WTC11 (cell line): ENCODE results near the gene ITGA1. TPM values are rescaled to one million over a fixed set of nuclear protein-coding genes. Genes with fewer than 3 reads are reported as not detected.

Experiments
- ATAC-seq: fragments of 200-7000 bp; cut with Tn5 transposase; 2 replicates; pipeline ENCODE4 v1.10.0; 2021; ENCODE audit warnings: mild to moderate bottlenecking, moderate library complexity
- CTCF ChIA-PET: fragments of 300-600 bp; sonication (Branson Sonifier 250); formaldehyde crosslinking; loops from one replicate; lab custom pipeline; 2021; ENCODE audit warnings: antibody characterized with exemption; lab: Charles Lee
- POLR2A ChIA-PET: fragments of 350-600 bp; sonication (Branson Sonifier 250); formaldehyde crosslinking; loops from one replicate; lab custom pipeline; 2021; ENCODE audit warnings: antibody characterized with exemption; lab: Charles Lee
- DNase-seq: peaks from one replicate; pipeline ENCODE4 v3.0.0; 2021; ENCODE audit warnings: low spot score
- H3K27ac Mint-ChIP-seq: 2 replicates; pipeline ENCODE4 v1.8.0; 2021; ENCODE audit warnings: mixed read lengths
- H3K27me3 Mint-ChIP-seq: 2 replicates; pipeline ENCODE4 v1.8.0; 2021; ENCODE audit warnings: low read depth, mild to moderate bottlenecking, moderate library complexity, mixed read lengths
- H3K36me3 Mint-ChIP-seq: 2 replicates; pipeline ENCODE4 v1.8.0; 2021; ENCODE audit warnings: mixed read lengths
- H3K4me1 Mint-ChIP-seq: 2 replicates; pipeline ENCODE4 v1.8.0; 2022; ENCODE audit warnings: mixed read lengths
- H3K4me3 Mint-ChIP-seq: 2 replicates; pipeline ENCODE4 v1.8.0; 2021; ENCODE audit warnings: mild to moderate bottlenecking, moderate library complexity, mixed read lengths
- H3K9me3 Mint-ChIP-seq: 2 replicates; pipeline ENCODE4 v1.8.0; 2021; ENCODE audit warnings: mixed read lengths
- ATF1 ChIP-seq: sonication (generic); formaldehyde crosslinking; IDR thresholded peaks from 2 replicates; pipeline ENCODE4 v1.8.1; 2023; ENCODE audit warnings: mild to moderate bottlenecking, moderate library complexity, missing genetic modification reagents
- CREB1 ChIP-seq: sonication (generic); formaldehyde crosslinking; IDR thresholded peaks from 2 replicates; pipeline ENCODE4 v1.8.0; 2023; ENCODE audit warnings: mild to moderate bottlenecking, missing genetic modification reagents
- CREM ChIP-seq: sonication (generic); formaldehyde crosslinking; IDR thresholded peaks from 2 replicates; pipeline ENCODE4 v1.8.1; 2022; ENCODE audit warnings: mild to moderate bottlenecking, missing genetic modification reagents, moderate library complexity
- NFATC4 ChIP-seq: fragments of 250-450 bp; sonication (Bioruptor Pico); IDR thresholded peaks from 2 replicates; pipeline ENCODE4 v1.9.0; 2021; ENCODE audit warnings: mild to moderate bottlenecking
- NR2C2 ChIP-seq: sonication (generic); formaldehyde crosslinking; IDR thresholded peaks from 2 replicates; pipeline ENCODE4 v1.8.0; 2022; ENCODE audit warnings: mild to moderate bottlenecking, missing genetic modification reagents
- PRRX2 ChIP-seq: fragments of 250-450 bp; sonication (Bioruptor Pico); IDR thresholded peaks from 2 replicates; pipeline ENCODE4 v1.8.0; 2021; ENCODE audit warnings: mild to moderate bottlenecking
- RORB ChIP-seq: fragments of 250-450 bp; sonication (Bioruptor Pico); IDR thresholded peaks from 2 replicates; pipeline ENCODE4 v1.9.0; 2021; ENCODE audit warnings: mild to moderate bottlenecking
- TEAD4 ChIP-seq: sonication (generic); formaldehyde crosslinking; IDR thresholded peaks from 2 replicates; pipeline ENCODE4 v1.8.0; 2022; ENCODE audit warnings: mild to moderate bottlenecking, missing genetic modification reagents
- total RNA-seq: library from RNA; stranded (reverse); gene quantifications from 3 replicates; pipeline ENCODE4 v1.2.3, GENCODE V29; 2021
- TF ChIP-seq, protein P1 (sequence below): sonication (generic); formaldehyde crosslinking; IDR thresholded peaks from 2 replicates; pipeline ENCODE4 v1.8.0; 2022; ENCODE audit warnings: mild to moderate bottlenecking, missing genetic modification reagents
- TF ChIP-seq, protein P2 (sequence below): sonication (generic); formaldehyde crosslinking; IDR thresholded peaks from 2 replicates; pipeline ENCODE4 v1.8.1; 2022; ENCODE audit warnings: mild to moderate bottlenecking, moderate library complexity, missing genetic modification reagents
- TF ChIP-seq, protein P3 (sequence below): sonication (generic); formaldehyde crosslinking; IDR thresholded peaks from 2 replicates; pipeline ENCODE4 v1.8.0; 2022; ENCODE audit warnings: missing genetic modification reagents
- TF ChIP-seq, protein P4 (sequence below): sonication (generic); formaldehyde crosslinking; IDR thresholded peaks from 2 replicates; pipeline ENCODE4 v1.8.1; 2023; ENCODE audit warnings: mild to moderate bottlenecking, missing genetic modification reagents, moderate library complexity
- TF ChIP-seq, protein P5 (sequence below): fragments of 250-450 bp; sonication (Bioruptor Pico); IDR thresholded peaks from 2 replicates; pipeline ENCODE4 v2.1.2; 2022; ENCODE audit warnings: mild to moderate bottlenecking, moderate library complexity
- TF ChIP-seq, protein P6 (sequence below): sonication (generic); formaldehyde crosslinking; IDR thresholded peaks from 2 replicates; pipeline ENCODE4 v1.8.0; 2023; ENCODE audit warnings: mild to moderate bottlenecking, missing genetic modification reagents
- TF ChIP-seq, protein P7 (sequence below): sonication (generic); formaldehyde crosslinking; IDR thresholded peaks from 2 replicates; pipeline ENCODE4 v1.8.1; 2023; ENCODE audit warnings: mild to moderate bottlenecking, missing genetic modification reagents, moderate library complexity

ITGA1 gene
- total RNA-seq, 1 experiment from 2014 or later: 6.5 TPM

DNA sequence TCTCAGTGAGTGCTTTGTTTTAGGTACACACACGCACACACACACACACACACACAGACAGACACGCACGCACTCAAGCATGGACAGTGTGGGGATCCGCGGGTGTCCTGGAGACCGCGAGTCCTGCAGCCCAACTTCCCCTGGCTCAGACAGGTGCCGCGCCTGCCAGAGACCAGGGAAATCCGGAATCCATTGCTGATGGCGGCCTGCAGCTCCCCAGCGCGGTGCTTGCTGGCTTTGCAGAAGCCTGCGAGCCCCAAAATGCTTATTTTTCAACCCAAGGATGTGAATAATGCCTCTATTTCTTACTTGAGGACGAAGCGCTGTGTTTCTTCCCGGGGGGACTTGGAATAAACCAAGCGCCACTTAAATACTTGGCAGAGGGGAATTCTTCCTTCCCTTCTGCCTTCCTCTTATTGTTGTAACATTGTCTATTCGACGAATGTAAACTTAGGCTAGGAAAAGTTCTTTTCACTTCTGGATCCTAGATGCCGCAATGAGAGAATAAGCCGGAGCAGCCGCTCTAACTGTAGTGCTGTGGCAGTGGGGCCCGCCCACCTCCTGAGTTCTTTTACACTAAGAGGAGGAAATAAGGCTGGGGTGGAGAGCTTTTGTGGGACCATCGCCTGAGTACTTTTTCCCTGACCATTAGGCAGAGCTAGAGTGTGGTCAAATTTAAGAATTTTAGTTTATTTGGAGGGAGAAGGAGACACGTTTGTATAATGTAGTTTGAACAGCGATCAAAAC is 202.2 kb downstream of the ITGA1 start (continued):
- TF ChIP-seq, protein P1, sequence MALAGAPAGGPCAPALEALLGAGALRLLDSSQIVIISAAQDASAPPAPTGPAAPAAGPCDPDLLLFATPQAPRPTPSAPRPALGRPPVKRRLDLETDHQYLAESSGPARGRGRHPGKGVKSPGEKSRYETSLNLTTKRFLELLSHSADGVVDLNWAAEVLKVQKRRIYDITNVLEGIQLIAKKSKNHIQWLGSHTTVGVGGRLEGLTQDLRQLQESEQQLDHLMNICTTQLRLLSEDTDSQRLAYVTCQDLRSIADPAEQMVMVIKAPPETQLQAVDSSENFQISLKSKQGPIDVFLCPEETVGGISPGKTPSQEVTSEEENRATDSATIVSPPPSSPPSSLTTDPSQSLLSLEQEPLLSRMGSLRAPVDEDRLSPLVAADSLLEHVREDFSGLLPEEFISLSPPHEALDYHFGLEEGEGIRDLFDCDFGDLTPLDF: no peak
- TF ChIP-seq CREM (CRISPR knock-in tag): no peak
- TF ChIP-seq, protein P2, sequence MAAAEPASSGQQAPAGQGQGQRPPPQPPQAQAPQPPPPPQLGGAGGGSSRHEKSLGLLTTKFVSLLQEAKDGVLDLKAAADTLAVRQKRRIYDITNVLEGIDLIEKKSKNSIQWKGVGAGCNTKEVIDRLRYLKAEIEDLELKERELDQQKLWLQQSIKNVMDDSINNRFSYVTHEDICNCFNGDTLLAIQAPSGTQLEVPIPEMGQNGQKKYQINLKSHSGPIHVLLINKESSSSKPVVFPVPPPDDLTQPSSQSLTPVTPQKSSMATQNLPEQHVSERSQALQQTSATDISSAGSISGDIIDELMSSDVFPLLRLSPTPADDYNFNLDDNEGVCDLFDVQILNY (CRISPR knock-in tag): no peak
- TF ChIP-seq, protein P3, sequence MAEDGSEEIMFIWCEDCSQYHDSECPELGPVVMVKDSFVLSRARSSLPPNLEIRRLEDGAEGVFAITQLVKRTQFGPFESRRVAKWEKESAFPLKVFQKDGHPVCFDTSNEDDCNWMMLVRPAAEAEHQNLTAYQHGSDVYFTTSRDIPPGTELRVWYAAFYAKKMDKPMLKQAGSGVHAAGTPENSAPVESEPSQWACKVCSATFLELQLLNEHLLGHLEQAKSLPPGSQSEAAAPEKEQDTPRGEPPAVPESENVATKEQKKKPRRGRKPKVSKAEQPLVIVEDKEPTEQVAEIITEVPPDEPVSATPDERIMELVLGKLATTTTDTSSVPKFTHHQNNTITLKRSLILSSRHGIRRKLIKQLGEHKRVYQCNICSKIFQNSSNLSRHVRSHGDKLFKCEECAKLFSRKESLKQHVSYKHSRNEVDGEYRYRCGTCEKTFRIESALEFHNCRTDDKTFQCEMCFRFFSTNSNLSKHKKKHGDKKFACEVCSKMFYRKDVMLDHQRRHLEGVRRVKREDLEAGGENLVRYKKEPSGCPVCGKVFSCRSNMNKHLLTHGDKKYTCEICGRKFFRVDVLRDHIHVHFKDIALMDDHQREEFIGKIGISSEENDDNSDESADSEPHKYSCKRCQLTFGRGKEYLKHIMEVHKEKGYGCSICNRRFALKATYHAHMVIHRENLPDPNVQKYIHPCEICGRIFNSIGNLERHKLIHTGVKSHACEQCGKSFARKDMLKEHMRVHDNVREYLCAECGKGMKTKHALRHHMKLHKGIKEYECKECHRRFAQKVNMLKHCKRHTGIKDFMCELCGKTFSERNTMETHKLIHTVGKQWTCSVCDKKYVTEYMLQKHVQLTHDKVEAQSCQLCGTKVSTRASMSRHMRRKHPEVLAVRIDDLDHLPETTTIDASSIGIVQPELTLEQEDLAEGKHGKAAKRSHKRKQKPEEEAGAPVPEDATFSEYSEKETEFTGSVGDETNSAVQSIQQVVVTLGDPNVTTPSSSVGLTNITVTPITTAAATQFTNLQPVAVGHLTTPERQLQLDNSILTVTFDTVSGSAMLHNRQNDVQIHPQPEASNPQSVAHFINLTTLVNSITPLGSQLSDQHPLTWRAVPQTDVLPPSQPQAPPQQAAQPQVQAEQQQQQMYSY (CRISPR knock-in tag): no peak

DNA sequence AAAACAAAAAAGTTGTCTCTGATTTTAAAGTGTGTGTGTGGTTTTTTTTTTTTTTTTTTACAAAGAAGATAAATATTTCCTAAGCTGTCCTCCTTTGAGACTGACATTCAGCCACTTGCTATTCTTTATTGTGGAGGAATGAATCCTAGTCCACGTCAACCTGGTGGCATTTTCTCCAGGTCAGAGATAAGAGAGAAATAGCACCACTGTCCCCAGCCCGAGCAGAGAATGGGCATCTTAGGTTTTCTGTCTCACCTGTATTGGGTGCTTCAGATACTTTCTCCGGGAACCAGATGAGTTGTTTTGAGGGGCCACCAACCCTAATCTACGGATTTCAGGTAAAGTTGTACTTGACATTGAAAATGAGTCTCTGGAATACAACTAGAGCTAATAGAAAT is 202.8 kb downstream of the ITGA1 start:
- ATAC-seq: no peak
- POLR2A ChIA-PET: interaction anchor here (0.7 kb wide), 1 partner anchor 353 kb away, joined by 5 read pairs; no protein-coding TSS in a partner anchor
- TF ChIP-seq ATF1 (no peak), PRRX2 (CRISPR knock-in tag) (no peak), CREB1 (CRISPR knock-in tag) (no peak)
- TF ChIP-seq, protein P4, sequence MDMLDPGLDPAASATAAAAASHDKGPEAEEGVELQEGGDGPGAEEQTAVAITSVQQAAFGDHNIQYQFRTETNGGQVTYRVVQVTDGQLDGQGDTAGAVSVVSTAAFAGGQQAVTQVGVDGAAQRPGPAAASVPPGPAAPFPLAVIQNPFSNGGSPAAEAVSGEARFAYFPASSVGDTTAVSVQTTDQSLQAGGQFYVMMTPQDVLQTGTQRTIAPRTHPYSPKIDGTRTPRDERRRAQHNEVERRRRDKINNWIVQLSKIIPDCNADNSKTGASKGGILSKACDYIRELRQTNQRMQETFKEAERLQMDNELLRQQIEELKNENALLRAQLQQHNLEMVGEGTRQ (CRISPR knock-in tag): no peak
- TF ChIP-seq, protein P5, sequence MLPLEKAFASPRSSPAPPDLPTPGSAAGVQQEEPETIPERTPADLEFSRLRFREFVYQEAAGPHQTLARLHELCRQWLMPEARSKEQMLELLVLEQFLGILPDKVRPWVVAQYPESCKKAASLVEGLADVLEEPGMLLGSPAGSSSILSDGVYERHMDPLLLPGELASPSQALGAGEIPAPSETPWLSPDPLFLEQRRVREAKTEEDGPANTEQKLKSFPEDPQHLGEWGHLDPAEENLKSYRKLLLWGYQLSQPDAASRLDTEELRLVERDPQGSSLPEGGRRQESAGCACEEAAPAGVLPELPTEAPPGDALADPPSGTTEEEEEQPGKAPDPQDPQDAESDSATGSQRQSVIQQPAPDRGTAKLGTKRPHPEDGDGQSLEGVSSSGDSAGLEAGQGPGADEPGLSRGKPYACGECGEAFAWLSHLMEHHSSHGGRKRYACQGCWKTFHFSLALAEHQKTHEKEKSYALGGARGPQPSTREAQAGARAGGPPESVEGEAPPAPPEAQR: no peak
- TF ChIP-seq, protein P6, sequence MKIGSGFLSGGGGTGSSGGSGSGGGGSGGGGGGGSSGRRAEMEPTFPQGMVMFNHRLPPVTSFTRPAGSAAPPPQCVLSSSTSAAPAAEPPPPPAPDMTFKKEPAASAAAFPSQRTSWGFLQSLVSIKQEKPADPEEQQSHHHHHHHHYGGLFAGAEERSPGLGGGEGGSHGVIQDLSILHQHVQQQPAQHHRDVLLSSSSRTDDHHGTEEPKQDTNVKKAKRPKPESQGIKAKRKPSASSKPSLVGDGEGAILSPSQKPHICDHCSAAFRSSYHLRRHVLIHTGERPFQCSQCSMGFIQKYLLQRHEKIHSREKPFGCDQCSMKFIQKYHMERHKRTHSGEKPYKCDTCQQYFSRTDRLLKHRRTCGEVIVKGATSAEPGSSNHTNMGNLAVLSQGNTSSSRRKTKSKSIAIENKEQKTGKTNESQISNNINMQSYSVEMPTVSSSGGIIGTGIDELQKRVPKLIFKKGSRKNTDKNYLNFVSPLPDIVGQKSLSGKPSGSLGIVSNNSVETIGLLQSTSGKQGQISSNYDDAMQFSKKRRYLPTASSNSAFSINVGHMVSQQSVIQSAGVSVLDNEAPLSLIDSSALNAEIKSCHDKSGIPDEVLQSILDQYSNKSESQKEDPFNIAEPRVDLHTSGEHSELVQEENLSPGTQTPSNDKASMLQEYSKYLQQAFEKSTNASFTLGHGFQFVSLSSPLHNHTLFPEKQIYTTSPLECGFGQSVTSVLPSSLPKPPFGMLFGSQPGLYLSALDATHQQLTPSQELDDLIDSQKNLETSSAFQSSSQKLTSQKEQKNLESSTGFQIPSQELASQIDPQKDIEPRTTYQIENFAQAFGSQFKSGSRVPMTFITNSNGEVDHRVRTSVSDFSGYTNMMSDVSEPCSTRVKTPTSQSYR (CRISPR knock-in tag): no peak
- TF ChIP-seq, all 79 proteins: peak for 0
- peaks cover 9% of the 10 kb centered on the region for H3K9me3 Mint-ChIP-seq
- peak overlapping the region; percentile 77 for H3K4me3 Mint-ChIP-seq
- peaks cover 24% of the 10 kb centered on the region for H3K27me3 Mint-ChIP-seq
- no peak for DNase-seq
- H3K4me1 Mint-ChIP-seq: peaks cover 18% of the 10 kb centered on the region
- H3K27ac Mint-ChIP-seq: no peak overlapping the region
- CTCF ChIA-PET: interaction anchor here (0.7 to 1.1 kb wide), 2 partner anchors 16 to 42 kb away, joined by 5 to 7 read pairs; no protein-coding TSS in a partner anchor
- no peaks in the 10 kb centered on the region for H3K36me3 Mint-ChIP-seq

DNA sequence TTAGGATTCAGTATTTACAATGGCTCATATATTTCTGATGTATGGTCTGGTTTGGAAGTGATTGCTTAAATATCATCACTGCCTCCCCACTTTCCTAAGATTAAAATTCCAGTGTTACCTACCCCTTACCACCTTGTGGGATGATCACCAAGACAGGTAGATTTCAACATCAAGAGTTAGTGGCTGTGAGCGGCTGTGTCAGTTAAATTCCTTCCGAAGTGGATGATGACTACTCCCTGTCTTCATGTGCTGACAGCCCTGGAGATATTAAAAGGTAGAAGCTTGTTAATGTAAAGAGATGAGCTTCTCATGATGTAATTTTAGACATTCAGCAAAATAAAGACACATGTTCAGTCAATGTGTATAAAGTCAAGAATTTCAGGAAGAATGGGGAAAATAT is 205.7 kb downstream of the ITGA1 start:
- ChIA-PET CTCF (no interaction called here), POLR2A (no interaction called here)
- H3K27ac Mint-ChIP-seq: no peak overlapping the region
- peaks cover 12% of the 10 kb centered on the region for H3K4me1 Mint-ChIP-seq
- no peak overlapping the region for H3K4me3 Mint-ChIP-seq
- peaks cover 8% of the 10 kb centered on the region for H3K27me3 Mint-ChIP-seq
- no peaks in the 10 kb centered on the region for H3K9me3 Mint-ChIP-seq
- H3K36me3 Mint-ChIP-seq: no peaks in the 10 kb centered on the region
- ATAC-seq (no peak), DNase-seq (no peak)
- TF ChIP-seq NR2C2 (CRISPR knock-in tag): no peak
- TF ChIP-seq RORB: no peak
- TF ChIP-seq, protein P7, sequence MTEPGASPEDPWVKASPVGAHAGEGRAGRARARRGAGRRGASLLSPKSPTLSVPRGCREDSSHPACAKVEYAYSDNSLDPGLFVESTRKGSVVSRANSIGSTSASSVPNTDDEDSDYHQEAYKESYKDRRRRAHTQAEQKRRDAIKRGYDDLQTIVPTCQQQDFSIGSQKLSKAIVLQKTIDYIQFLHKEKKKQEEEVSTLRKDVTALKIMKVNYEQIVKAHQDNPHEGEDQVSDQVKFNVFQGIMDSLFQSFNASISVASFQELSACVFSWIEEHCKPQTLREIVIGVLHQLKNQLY (CRISPR knock-in tag): no peak
- TF ChIP-seq, protein P3 (CRISPR knock-in tag): no peak
- TF ChIP-seq, protein P4 (CRISPR knock-in tag): no peak
- no peak for TF ChIP-seq TEAD4 (CRISPR knock-in tag)
- no peak for TF ChIP-seq CREM (CRISPR knock-in tag)
- no peak for TF ChIP-seq NFATC4 (CRISPR knock-in tag)
